Pulmonary artery endothelial cell (primary cell): ENCODE data around the gene KRTAP9-6. TPM values are rescaled to one million over a fixed set of nuclear protein-coding genes. Genes with fewer than 3 reads are reported as not detected.

Source experiments
- total RNA-seq: library from RNA; depleted of rRNA; stranded (reverse); fragments of >200 nt; gene quantifications from 2 replicates; pipeline ENCODE4 v1.2.3, GENCODE V29; 2014

Gene KRTAP9-6
- total RNA-seq, 1 donor from 2014 or later, result not detected

Other genes starting within 250 kb of the KRTAP9-6 start
- gene KRTAP1-5, start 238.2 kb upstream of the KRTAP9-6 start, total RNA-seq, result not detected in 2 replicates
- gene KRTAP1-4, start 235.2 kb upstream of the KRTAP9-6 start, total RNA-seq, result not detected in 2 replicates
- gene KRTAP1-3, start 230.5 kb upstream of the KRTAP9-6 start, total RNA-seq, result not detected in 2 replicates
- not detected in 2 replicates for gene KRTAP1-1, start 223.9 kb upstream of the KRTAP9-6 start, total RNA-seq
- not detected in 2 replicates for gene KRTAP2-1, start 218.1 kb upstream of the KRTAP9-6 start, total RNA-seq
- not detected in 2 replicates for gene KRTAP2-2, start 210.1 kb upstream of the KRTAP9-6 start, total RNA-seq
- not detected in 2 replicates for gene KRTAP2-3, start 205.3 kb upstream of the KRTAP9-6 start, total RNA-seq
- not detected in 2 replicates for gene KRTAP2-4, start 199.5 kb upstream of the KRTAP9-6 start, total RNA-seq
- gene KRTAP4-7, start 181.2 kb upstream of the KRTAP9-6 start, total RNA-seq, result not detected in 2 replicates
- not detected in 2 replicates for gene KRTAP4-8, start 167.2 kb upstream of the KRTAP9-6 start, total RNA-seq
- gene KRTAP4-16, start 163.2 kb upstream of the KRTAP9-6 start, total RNA-seq, result not detected in 2 replicates
- gene KRTAP4-9, start 160.0 kb upstream of the KRTAP9-6 start, total RNA-seq, result not detected in 2 replicates
- gene KRTAP4-11, start 147.0 kb upstream of the KRTAP9-6 start, total RNA-seq, result not detected in 2 replicates
- not detected in 2 replicates for gene KRTAP4-12, start 141.2 kb upstream of the KRTAP9-6 start, total RNA-seq
- gene KRTAP4-6, start 124.8 kb upstream of the KRTAP9-6 start, total RNA-seq, result not detected in 2 replicates
- not detected in 2 replicates for gene KRTAP4-5, start 115.6 kb upstream of the KRTAP9-6 start, total RNA-seq
- gene KRTAP4-4, start 104.6 kb upstream of the KRTAP9-6 start, total RNA-seq, result not detected in 2 replicates
- not detected in 2 replicates for gene KRTAP4-3, start 97.2 kb upstream of the KRTAP9-6 start, total RNA-seq
- not detected in 2 replicates for gene KRTAP4-2, start 87.2 kb upstream of the KRTAP9-6 start, total RNA-seq
- gene KRTAP4-1, start 80.5 kb upstream of the KRTAP9-6 start, total RNA-seq, result not detected in 2 replicates
- gene KRTAP9-1, start 75.5 kb upstream of the KRTAP9-6 start, total RNA-seq, result not detected in 2 replicates
- gene KRTAP9-2, start 38.7 kb upstream of the KRTAP9-6 start, total RNA-seq, result not detected in 2 replicates
- not detected in 2 replicates for gene KRTAP9-3, start 32.9 kb upstream of the KRTAP9-6 start, total RNA-seq
- gene KRTAP9-8, start 27.4 kb upstream of the KRTAP9-6 start, total RNA-seq, result not detected in 2 replicates
- gene KRTAP9-4, start 15.7 kb upstream of the KRTAP9-6 start, total RNA-seq, result not detected in 2 replicates
- not detected in 2 replicates for gene KRTAP9-9, start 10.0 kb upstream of the KRTAP9-6 start, total RNA-seq
- gene KRTAP9-7, start 10.3 kb downstream of the KRTAP9-6 start, total RNA-seq, result not detected in 2 replicates
- gene KRTAP29-1, start 37.5 kb downstream of the KRTAP9-6 start, total RNA-seq, result not detected in 2 replicates
- not detected in 2 replicates for gene KRTAP16-1, start 43.9 kb downstream of the KRTAP9-6 start, total RNA-seq
- not detected in 2 replicates for gene KRTAP17-1, start 50.3 kb downstream of the KRTAP9-6 start, total RNA-seq
- gene KRT33A, start 85.5 kb downstream of the KRTAP9-6 start, total RNA-seq, result not detected in 2 replicates
- gene KRT33B, start 104.4 kb downstream of the KRTAP9-6 start, total RNA-seq, result not detected in 2 replicates
- not detected in 2 replicates for gene KRT34, start 116.9 kb downstream of the KRTAP9-6 start, total RNA-seq
- not detected in 2 replicates for gene KRT31, start 132.2 kb downstream of the KRTAP9-6 start, total RNA-seq
- not detected in 2 replicates for gene KRT37, start 159.2 kb downstream of the KRTAP9-6 start, total RNA-seq
- not detected in 2 replicates for gene KRT38, start 175.6 kb downstream of the KRTAP9-6 start, total RNA-seq
- gene KRT32, start 202.0 kb downstream of the KRTAP9-6 start, total RNA-seq, result not detected in 2 replicates
- not detected in 2 replicates for gene KRT35, start 215.8 kb downstream of the KRTAP9-6 start, total RNA-seq
- not detected in 2 replicates for gene KRT36, start 224.5 kb downstream of the KRTAP9-6 start, total RNA-seq
- gene KRT13, start 240.2 kb downstream of the KRTAP9-6 start, total RNA-seq, result not detected in 2 replicates